Muscle layer of duodenum (tissue), 2 donors: Measurements from ENCODE around the gene GRIK1.

Experiments
- H3K27ac ChIP-seq: one replicate; pipeline ENCODE4 v1.7.0; 2013; ENCODE audit warnings: mild to moderate bottlenecking, low read length
- H3K27me3 ChIP-seq: one replicate; pipeline ENCODE4 v1.7.0; 2013; ENCODE audit warnings: low read depth, mild to moderate bottlenecking, control low read depth, low read length
- H3K36me3 ChIP-seq, 2 donors: one replicate each; pipeline ENCODE4 v1.7.0; 2013; ENCODE audit warnings: low read length in 2 of 2, control low read depth in 1 of 2, mild to moderate bottlenecking in 1 of 2; ENCODE audit not compliant: insufficient read depth in 2 of 2, control insufficient read depth in 1 of 2
- H3K4me1 ChIP-seq, 2 donors: one replicate each; pipeline ENCODE4 v1.7.0; 2013; ENCODE audit warnings: low read length in 2 of 2, mild to moderate bottlenecking in 2 of 2, control low read depth in 1 of 2, moderate library complexity in 1 of 2; ENCODE audit not compliant: insufficient read depth in 2 of 2, control insufficient read depth in 1 of 2
- H3K4me3 ChIP-seq, 2 donors: one replicate each; pipeline ENCODE4 v1.7.0; 2013; ENCODE audit warnings: low read length in 2 of 2, low read depth in 1 of 2, mild to moderate bottlenecking in 1 of 2
- H3K9me3 ChIP-seq, 2 donors: one replicate each; pipeline ENCODE4 v1.7.0; 2013; ENCODE audit warnings: low read length in 2 of 2, control low read depth in 1 of 2, mild to moderate bottlenecking in 1 of 2; ENCODE audit not compliant: control insufficient read depth in 1 of 2
- donor health status: healthy.

GRIK1 gene

DNA sequence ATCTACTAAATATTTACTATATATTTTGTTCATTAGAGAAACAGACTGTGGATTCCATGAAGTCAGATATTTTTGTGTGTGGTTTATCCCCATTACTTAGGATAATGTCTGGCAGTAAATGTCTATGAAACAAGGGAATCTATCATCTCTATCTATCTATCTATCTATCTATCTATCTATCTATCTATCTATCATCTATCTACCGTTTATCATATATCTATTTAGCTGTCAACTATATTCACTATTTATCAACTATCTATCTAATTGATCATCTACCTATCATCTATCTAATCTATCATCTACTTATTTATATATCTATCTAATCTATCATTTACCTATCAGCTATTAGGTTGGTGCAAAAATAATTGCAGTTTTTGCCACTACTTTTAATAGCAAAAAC is 255.7 kb downstream of the GRIK1 start:
- Histone ChIP-seq H3K36me3 (no peaks in the 10 kb centered on the region), H3K4me1 (no peaks in the 10 kb centered on the region), H3K27me3 (no peaks in the 10 kb centered on the region), H3K9me3 (peaks cover 0 to 4% of the 10 kb centered on the region in 2 donors), H3K4me3 (no peak overlapping the region), H3K27ac (no peak overlapping the region)

DNA sequence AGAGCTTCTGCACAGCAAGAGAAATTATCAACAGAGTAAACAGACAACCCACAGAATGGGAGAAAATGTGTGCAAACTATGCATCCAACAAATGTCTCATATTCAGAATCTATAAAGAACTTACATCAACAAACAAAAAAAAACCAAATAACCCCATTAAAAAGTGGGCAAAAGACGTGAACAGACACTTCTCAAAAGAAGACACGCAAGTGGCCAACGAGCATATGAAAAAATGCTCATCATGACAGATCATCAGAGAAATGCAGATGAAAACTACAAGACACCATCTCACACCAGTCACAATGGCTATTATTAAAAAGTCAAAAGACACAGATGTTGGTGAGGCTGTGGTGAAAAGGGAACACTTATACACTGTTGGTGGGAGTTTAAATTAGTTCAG is 257.0 kb downstream of the GRIK1 start:
- H3K27me3 ChIP-seq: no peaks in the 10 kb centered on the region
- H3K9me3 ChIP-seq: peaks cover 0 to 4% of the 10 kb centered on the region in 2 donors
- H3K36me3 ChIP-seq: no peaks in the 10 kb centered on the region
- H3K27ac ChIP-seq: no peak overlapping the region
- H3K4me3 ChIP-seq: no peak overlapping the region
- H3K4me1 ChIP-seq: no peaks in the 10 kb centered on the region

DNA sequence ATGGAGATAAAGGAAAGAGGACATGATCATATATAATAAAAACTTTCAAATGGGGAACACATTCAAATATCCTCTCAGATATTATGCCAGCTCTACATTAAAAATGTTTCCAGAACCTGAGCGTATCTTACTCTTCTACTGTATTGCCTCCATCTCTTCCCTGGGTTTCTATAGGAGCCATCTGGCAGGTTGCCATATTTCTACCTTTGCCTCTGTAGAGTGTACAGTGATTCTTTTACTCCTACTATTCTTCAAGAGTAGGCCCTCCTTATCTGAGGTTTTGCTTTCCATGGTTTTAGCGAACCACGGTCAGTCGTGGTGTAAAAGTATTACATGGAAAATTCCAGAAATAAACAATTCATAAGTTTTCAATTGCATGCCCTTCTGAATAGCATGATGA is 259.5 kb downstream of the GRIK1 start:
- no peaks in the 10 kb centered on the region for H3K4me1 ChIP-seq
- no peaks in the 10 kb centered on the region for H3K27me3 ChIP-seq
- H3K27ac ChIP-seq: no peak overlapping the region
- H3K9me3 ChIP-seq: peaks cover 0 to 4% of the 10 kb centered on the region in 2 donors
- H3K36me3 ChIP-seq: no peaks in the 10 kb centered on the region
- H3K4me3 ChIP-seq: no peak overlapping the region

DNA sequence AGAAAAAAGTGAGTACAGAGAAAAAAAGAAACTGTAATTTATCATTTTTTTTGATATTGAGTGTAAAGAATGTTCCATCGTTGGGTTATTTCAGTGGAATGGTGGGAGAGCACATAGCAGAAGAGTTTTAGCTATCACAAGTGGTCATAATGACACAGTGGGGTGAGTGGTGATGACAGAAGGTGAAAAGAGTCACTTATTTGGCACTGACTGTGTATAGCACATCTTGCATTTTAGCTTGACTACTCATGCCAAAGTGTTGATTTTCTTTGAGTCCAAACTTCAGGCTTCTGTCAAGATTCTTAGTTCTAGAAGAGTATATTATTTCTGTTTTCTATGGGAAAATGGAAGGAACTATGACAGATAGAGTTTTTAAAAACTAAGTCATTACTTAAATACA is 261.2 kb downstream of the GRIK1 start:
- peaks cover 0 to 4% of the 10 kb centered on the region in 2 donors for H3K9me3 ChIP-seq

DNA sequence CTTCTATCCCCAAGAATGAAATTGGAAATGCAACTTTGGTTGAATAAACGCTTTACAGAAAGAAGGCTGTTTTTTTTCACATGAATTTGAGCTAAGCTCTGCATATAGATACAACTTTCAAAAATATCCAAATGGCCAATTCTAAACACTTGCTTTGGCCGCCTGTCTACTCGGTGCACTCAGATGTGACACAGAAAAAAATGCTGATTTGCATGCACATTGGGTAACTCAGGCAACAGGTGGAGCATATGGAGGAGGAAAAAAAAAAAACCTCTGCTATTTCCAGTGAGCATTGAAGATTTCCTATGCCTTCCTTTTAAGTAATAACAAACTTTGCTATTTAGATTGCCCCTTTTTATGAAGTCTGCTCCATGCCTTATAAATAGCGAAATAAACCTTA is 262.5 kb downstream of the GRIK1 start:
- H3K36me3 ChIP-seq: no peaks in the 10 kb centered on the region
- H3K9me3 ChIP-seq: no peaks in the 10 kb centered on the region
- H3K27ac ChIP-seq: no peak overlapping the region
- no peak overlapping the region for H3K4me3 ChIP-seq
- H3K27me3 ChIP-seq: no peaks in the 10 kb centered on the region
- H3K4me1 ChIP-seq: no peaks in the 10 kb centered on the region

More for the DNA sequence above, 261.2 kb downstream of the GRIK1 start:
- Histone ChIP-seq H3K27me3 (no peaks in the 10 kb centered on the region), H3K27ac (no peak overlapping the region), H3K4me3 (no peak overlapping the region), H3K36me3 (no peaks in the 10 kb centered on the region), H3K4me1 (no peaks in the 10 kb centered on the region)

DNA sequence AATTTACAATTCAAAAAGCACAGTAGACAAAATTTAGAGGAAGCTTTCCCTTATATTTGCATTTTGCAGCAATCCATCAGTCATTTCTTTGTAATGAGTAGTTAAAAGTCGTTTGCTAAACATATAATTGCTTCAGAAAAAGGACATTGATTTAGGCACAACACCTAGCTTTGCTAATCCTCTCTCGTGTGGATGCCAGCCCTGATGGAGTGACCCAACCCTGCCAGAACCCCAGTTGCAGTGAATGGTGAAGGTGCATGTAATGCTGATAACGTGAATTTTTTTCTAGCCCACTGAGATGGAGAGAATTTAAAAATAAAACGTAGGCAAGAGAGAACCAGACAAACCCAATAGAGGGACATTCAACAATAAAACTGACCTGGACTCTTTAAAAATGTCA is 263.4 kb downstream of the GRIK1 start:
- Histone ChIP-seq H3K4me3 (no peak overlapping the region), H3K36me3 (no peaks in the 10 kb centered on the region)

DNA sequence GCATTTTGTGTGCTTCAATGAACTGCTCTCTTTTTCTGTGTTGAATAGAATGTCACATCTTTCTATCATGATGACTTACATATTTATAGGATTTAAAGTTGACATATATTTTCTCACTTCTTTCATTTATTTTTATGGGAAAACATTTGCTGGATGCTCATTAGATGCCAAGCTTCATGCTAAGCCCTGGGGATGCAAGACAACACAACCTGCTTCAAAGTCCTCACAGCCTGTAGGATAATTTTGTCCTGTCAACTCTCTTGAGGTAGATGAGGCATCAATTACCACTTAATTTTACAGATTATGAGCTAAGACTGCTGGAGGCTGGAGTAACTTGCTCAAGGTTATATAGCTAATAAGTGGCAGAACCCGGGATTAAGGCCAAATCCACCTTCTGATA is 264.3 kb downstream of the GRIK1 start:
- Histone ChIP-seq H3K27ac (no peak overlapping the region), H3K4me3 (no peak overlapping the region), H3K36me3 (no peaks in the 10 kb centered on the region), H3K27me3 (no peaks in the 10 kb centered on the region), H3K4me1 (no peaks in the 10 kb centered on the region), H3K9me3 (no peaks in the 10 kb centered on the region)

More for the DNA sequence above, 263.4 kb downstream of the GRIK1 start:
- no peak overlapping the region for H3K27ac ChIP-seq
- no peaks in the 10 kb centered on the region for H3K9me3 ChIP-seq
- H3K4me1 ChIP-seq: no peaks in the 10 kb centered on the region
- H3K27me3 ChIP-seq: no peaks in the 10 kb centered on the region

DNA sequence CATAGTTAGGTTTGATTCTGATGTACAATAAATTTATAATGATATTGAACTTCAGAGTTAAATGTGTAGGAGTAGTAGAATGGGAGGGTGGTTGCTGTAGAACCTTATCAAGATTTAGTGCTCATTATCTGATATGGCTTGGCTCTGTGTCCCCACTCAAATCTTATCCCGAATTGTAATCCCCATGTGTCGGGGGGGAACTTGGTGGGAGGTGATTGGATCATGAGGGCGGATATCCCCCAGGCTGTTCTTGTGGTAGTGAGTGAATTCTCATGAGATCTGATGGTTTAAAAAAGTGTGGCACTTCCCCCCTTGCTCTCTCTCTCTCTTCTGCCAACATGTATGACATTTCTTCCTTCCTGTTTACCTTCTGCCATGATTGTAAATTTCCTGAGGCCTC is 265.5 kb downstream of the GRIK1 start:
- Histone ChIP-seq H3K27me3 (no peaks in the 10 kb centered on the region), H3K4me3 (no peak overlapping the region), H3K4me1 (no peaks in the 10 kb centered on the region), H3K36me3 (no peaks in the 10 kb centered on the region), H3K27ac (no peak overlapping the region), H3K9me3 (no peaks in the 10 kb centered on the region)

DNA sequence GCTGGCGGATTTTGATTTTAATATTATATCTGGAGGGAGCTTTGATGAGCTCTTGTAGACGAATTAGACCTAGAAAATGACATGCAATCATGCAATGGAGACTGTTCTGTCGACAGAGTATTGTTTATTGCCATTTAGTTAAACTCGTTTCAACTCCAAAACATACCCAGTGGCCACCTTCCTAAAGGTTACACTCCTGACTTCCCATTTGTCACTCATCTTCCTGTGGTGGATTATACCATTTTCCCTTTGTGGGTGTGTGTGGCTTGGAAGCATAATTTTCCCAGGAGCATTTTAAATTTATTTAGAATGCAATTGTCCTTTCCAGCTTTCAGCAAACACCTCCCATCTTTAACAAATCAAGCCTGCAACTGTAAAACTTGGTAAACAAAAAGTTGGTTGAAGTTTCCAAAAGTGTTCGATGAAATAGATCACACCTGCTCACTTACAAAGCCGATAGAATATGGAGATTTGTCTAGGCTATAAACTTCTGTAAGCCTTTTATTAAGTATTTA is 266.6 kb downstream of the GRIK1 start:
- H3K27ac ChIP-seq: no peak overlapping the region
- no peak overlapping the region for H3K4me3 ChIP-seq
- H3K4me1 ChIP-seq: no peaks in the 10 kb centered on the region
- H3K9me3 ChIP-seq: no peaks in the 10 kb centered on the region
- no peaks in the 10 kb centered on the region for H3K36me3 ChIP-seq
- H3K27me3 ChIP-seq: no peaks in the 10 kb centered on the region

DNA sequence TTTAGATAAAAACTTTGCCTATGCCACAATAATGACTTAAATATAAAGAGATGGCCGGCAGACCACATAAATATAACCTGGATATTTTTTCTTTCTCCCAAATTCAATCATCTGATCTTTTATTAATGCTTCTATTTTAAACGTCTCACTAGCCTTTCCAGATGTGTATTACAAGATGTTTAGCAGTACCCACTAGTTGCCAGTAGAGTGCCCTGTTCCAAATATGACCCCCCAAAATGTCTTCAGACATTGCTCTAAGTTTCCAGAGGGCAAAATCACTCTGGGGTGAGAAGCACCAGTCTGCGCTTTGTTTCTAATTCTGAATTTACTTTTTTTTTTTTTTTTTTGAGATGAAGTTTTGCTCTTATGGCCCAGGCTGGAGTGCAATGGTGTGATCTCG is 268.1 kb downstream of the GRIK1 start:
- Histone ChIP-seq H3K36me3 (no peaks in the 10 kb centered on the region), H3K9me3 (no peaks in the 10 kb centered on the region), H3K4me1 (no peaks in the 10 kb centered on the region), H3K4me3 (no peak overlapping the region), H3K27ac (no peak overlapping the region), H3K27me3 (no peaks in the 10 kb centered on the region)

DNA sequence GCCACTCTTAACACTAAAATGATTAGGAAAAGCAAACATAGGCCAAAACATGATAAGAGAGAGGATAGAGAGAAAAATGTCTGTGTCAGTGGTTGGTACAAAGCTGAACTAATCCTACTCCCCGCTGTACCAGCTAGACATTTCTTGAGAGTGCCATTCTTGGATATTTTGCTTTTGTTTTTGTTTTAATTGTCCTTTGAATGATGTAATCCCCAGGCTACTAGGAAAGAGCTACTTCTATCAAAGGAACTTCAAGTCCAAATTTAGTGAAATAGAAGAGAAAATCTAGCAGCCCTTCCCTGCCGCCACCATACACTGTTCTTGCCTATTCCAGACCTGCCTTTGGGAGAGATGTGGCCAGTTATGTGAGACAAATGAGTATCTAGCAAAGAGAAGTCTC is 269.6 kb downstream of the GRIK1 start:
- Histone ChIP-seq H3K27me3 (no peaks in the 10 kb centered on the region), H3K36me3 (no peaks in the 10 kb centered on the region), H3K27ac (no peak overlapping the region), H3K9me3 (no peaks in the 10 kb centered on the region), H3K4me3 (no peak overlapping the region), H3K4me1 (no peaks in the 10 kb centered on the region)

DNA sequence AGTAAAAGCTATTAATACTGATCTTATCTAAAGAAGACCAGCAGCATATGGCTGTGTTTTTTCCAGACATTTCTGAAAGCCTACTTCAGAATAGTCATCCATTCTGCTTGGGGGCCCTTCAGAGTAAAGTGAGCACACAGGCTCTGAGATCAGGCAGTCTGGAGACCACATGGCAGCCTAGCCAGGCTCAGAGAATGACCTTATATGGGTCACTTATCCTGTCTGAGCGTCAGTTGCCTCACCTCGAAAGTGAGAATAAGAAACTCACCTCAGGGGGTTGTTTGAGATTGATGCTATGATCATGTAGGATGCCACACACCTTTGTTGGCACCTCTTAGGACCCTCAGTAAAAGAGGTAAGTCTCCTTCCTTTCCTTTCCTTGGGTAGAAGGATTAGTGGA is 270.4 kb downstream of the GRIK1 start:
- H3K4me1 ChIP-seq: no peaks in the 10 kb centered on the region
- H3K9me3 ChIP-seq: no peaks in the 10 kb centered on the region
- no peaks in the 10 kb centered on the region for H3K36me3 ChIP-seq
- H3K4me3 ChIP-seq: no peak overlapping the region
- H3K27ac ChIP-seq: no peak overlapping the region
- H3K27me3 ChIP-seq: no peaks in the 10 kb centered on the region
